NCI-H146 (cell line): ENCODE measurements around the gene MZT2B.
"Not testable (repeated sequence)": the region's sequence is repeated elsewhere in the genome, so short reads cannot be mapped to it uniquely, and the experiment has no call there.

Experiments
- DNase-seq: peaks from one replicate; lab custom pipeline; 2025; lab: John Stamatoyannopoulos, UW

The MZT2B gene

GRCh38 chr2:130152816-130153595 lies 29.1 kb upstream of the MZT2B start:
- DNase-seq: no peak

- DNase-seq: not testable (repeated sequence)
These were observed 28.2 kb upstream of the MZT2B start for GRCh38 chr2:130153721-130154422.

- not testable (repeated sequence) for DNase-seq
These were observed 27.7 kb upstream of the MZT2B start for GRCh38 chr2:130154423-130154770.

DNA sequence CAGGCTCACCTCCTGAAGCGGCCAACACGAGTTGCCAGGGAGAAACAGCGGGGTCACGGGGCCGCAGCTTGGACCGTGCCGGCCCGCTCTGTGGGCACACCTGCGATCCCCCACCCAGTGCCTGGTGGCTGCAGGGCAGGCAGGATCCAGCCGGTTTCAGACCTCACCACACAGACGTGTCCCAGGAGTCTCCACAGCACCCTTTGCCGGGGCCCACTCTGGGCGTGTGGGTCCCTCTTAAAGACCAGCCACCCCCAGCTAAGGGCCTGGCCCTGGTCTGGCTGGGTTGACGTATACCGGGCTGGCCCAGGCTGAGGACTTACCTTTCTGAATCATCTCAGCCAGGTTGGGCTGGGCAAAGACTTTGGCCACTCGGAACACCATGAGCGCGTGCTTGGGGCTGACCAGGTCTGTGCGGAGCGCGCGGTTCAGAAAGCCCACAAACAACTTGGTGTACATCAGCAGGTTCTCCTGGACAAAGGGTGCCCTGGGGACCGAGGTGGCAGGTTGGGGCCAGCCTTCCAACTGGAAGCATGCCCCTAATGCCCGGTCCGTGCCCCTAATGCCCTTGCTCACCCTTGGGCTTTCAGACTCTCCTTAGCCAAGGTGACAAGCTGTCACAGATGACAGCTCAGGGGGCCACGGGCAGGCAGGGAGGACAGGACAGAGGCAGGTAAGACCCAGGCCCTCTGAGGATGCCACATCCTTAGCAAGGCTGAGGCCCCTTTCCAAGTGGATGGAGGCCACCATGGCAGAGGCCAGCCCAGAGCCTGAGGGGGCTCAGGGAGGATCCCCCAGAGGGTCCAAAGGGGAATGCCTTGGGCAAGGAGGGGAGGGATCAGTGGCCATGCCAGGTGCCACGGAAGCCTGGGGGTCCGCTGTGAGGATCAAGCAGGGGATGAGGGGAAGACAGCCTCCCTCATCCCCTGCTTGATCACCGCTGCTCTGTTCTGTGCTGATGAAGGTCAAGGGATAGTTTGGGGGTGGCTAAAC lies 27.0 kb upstream of the MZT2B start:
- no peak for DNase-seq

- DNase-seq: peak; percentile 21
These were observed 26.0 kb upstream of the MZT2B start for GRCh38 chr2:130155956-130156623.

GRCh38 chr2:130156624-130157004 lies 25.4 kb upstream of the MZT2B start:
- DNase-seq: no peak

- DNase-seq: not testable (repeated sequence)
These were observed 24.7 kb upstream of the MZT2B start for GRCh38 chr2:130157354-130157753.

GRCh38 chr2:130157825-130158514 lies 24.1 kb upstream of the MZT2B start:
- not testable (repeated sequence) for DNase-seq

GRCh38 chr2:130158631-130159030 lies 23.4 kb upstream of the MZT2B start:
- no peak for DNase-seq

- not testable (repeated sequence) for DNase-seq
These were observed 22.7 kb upstream of the MZT2B start for GRCh38 chr2:130159376-130159775.

- DNase-seq: no peak
These were observed 21.9 kb upstream of the MZT2B start for GRCh38 chr2:130160131-130160530.

- DNase-seq: not testable (repeated sequence)
These were observed 21.0 kb upstream of the MZT2B start for GRCh38 chr2:130160838-130161705.

GRCh38 chr2:130162486-130162885 lies 19.6 kb upstream of the MZT2B start:
- not testable (repeated sequence) for DNase-seq

DNA sequence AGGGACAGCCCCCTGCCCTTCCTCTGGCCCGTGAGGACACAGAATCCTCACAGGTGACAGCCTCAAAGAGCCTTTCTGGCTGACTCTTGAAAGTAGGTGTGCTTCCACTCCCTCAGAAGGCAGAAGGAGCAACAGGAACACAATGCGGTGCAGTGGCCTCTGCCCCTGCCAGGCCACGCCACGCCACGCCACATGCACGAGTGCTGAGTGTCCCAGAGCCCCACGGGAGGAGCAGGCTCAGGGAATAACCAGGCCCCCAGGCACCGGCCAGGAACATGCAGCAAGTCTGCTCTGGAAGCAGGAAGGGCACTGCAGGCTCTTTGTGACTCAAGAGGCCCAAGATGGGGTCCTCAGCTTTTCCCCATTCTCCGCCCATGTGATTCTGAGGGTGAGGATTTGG lies 19.1 kb upstream of the MZT2B start:
- no peak for DNase-seq

DNA sequence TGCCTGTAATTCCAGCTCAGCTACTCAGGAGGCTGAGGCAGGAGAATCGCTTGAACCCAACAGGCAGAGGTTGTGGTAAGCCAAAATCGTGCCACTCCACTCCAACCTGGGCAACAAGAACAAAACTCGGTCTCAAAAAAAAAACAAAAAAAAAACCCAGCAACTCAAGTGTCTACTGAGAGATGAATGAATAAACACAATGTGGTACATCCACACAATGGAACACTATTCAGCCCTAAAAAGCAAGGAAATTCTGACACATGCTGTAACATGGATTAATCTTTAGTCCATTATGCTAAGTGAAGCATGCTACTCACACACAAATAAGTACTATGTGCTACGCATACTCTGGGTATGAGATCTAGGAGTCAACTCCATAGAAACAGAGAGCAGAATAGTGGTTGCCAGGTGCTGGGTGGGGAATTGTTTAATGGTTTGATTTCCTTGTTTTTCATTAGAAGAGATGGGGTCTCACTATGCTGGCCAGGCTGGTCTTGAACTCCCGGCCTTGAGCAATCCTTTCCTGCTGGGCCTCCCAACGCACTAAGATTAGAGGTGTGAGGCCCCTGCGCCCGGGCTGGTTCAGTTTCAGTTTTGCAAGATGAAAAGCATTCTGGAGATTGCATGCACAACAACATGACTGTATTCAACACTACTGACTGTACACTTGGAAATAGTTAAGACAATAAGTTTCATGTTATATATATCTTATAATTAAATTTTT lies 16.6 kb upstream of the MZT2B start:
- DNase-seq: no peak

DNA sequence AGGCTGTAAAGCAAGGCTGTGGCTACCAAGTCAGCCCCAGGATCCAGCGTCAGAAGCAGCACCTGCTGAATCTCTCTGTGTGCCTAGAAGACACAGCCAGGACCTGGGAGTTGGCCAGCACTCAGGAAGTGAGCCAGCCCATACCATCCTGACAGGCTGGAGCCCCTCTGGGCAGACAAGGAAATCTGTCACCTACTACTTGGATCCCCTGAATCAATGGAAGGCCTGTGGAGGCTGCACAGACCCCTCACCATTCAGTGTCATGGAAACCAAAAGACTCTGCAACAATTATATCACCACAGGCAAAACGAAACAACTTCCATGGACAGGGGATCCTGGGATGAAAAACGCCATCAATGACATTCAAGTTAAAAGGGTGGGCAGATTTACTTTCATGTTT lies 15.5 kb upstream of the MZT2B start:
- DNase-seq: not testable (repeated sequence)

DNA sequence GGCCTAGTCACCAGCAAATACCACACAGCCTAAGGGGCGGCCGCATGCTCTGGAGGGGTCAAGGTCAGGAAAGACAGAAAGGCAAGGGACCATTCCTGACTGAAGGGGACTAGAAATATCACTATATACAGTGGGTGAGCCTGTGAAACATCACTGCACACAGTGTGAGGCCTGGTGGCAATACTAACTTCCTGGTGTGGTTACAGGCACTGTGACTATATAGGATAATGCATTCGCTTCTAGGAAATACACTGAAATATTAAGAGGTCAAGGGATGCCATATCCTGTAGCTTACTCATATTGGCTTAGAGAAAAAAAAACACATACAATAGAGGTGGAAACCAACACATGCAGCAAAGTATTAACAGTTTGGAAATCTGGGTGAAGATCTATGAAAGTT lies 12.9 kb upstream of the MZT2B start:
- not testable (repeated sequence) for DNase-seq

GRCh38 chr2:130169896-130170295 lies 12.2 kb upstream of the MZT2B start:
- no peak for DNase-seq

DNA sequence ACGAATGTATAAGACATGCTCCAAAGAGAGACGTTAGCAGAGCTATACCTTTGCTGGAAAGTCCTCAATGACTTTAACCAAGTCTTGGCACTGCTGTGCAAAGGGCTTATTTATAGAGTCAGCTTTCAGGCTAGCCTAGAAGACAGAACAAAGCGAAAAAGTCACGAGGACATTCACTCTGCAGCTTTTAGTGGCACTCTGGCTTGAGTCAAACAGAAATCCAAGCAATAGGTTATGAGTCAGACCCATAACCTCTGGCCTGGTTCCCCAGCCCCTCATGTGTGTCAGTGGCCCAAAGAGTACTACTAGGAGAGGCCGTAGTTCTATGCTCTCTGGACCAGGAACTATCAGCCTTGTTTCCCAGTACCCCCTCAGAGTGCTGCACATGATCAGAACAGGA lies 7.2 kb upstream of the MZT2B start:
- DNase-seq: not testable (repeated sequence)
